Measurements from ENCODE around the gene TCIRG1.

TCIRG1 gene

DNA sequence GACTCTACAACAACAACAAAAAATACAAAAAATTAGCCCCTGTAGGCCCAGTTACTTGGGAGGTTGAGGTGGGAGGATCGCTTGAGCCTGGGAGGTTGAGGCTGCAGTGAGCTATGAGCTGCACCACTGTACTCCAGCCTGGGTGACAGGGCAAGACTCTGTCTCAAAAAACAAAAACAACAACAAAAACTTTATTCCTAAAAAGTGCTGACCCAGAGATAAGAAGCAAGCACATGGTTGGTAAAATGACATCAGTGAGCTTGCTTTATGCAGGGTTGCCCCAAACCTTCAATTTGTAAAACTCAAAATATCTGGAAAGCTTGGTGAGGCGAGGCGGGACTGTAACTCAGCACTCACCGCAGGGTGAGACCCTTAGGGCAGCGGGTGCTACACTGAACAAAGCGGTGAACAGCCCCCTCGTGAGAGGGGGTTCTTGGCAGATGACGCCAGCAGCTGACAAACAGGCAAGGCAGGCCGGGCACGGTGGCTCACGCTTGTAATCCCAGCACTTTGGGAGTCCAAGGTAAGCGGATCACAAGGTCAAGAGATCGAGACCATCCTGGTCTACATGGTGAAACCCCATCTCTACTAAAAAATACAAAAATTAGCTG, 3.5 kb upstream of the TCIRG1 start:
- DNase-seq: no peak
- Mint-ChIP-seq H3K36me3 (ENCODE audit: low read depth) (peaks cover 66% of the 10 kb centered on the region), H3K4me1 (ENCODE audit: low read depth) (peaks cover 26% of the 10 kb centered on the region), H3K4me3 (no peak overlapping the region), H3K27me3 (no peaks in the 10 kb centered on the region), H3K27ac (no peak overlapping the region), H3K9me3 (no peaks in the 10 kb centered on the region)

DNA sequence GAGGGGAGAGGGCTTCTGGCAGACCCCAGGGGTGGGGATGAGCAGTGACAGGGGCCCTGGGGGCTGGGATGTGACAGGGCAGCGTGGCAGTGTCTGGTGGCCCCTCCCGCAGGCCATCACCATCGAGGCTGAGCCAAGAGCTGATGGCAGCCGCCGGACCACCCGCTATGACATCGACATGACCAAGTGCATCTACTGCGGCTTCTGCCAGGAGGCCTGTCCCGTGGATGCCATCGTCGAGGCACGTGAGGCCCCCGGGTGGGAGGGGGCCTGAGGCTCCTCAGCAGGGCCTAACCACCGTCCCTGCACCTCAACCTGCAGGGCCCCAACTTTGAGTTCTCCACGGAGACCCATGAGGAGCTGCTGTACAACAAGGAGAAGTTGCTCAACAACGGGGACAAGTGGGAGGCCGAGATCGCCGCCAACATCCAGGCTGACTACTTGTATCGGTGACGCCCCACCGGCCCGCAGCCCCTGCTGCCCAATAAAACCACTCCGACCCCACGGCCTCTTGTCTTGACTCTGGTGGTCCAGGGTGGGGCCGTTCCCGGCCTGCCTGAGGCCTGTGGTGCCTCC, 2.6 kb upstream of the TCIRG1 start:
- H3K4me3 Mint-ChIP-seq: no peak overlapping the region
- no peaks in the 10 kb centered on the region for H3K9me3 Mint-ChIP-seq
- peaks cover 29% of the 10 kb centered on the region for H3K4me1 Mint-ChIP-seq (ENCODE audit: low read depth)
- H3K27me3 Mint-ChIP-seq: no peaks in the 10 kb centered on the region
- H3K27ac Mint-ChIP-seq: peak overlapping the region; percentile 82
- no peak for DNase-seq
- H3K36me3 Mint-ChIP-seq (ENCODE audit: low read depth): peaks cover 60% of the 10 kb centered on the region

DNA sequence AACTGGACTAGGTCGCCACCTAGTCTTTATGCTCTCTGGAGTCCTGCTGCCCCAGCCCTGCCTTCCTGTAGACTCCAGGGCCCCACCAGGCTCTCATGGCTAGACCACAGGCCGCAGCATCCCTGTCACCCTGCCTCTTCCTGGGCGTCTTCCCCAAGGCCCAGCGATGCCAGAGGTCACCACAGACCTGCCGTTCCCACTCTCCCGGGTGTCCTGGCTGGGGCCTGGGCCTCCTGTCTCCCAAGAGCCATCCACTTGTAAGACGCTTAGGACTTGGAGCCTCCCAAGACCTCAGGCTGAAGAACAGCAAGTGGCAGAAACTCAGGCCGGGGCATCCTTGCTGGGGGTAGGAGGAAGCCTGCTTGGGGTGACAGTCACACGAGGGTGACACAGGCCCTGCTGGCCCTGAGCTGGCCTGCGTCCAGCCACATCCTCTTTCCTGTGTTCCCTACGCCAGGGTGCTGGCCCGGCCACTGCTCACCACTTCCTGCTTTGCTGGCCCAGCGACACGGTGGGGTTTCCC, 2.0 kb upstream of the TCIRG1 start:
- H3K4me1 Mint-ChIP-seq (ENCODE audit: low read depth): peaks cover 29% of the 10 kb centered on the region
- no peaks in the 10 kb centered on the region for H3K27me3 Mint-ChIP-seq
- H3K36me3 Mint-ChIP-seq (ENCODE audit: low read depth): peaks cover 59% of the 10 kb centered on the region
- peak overlapping the region; percentile 82 for H3K27ac Mint-ChIP-seq
- no peaks in the 10 kb centered on the region for H3K9me3 Mint-ChIP-seq
- no peak for DNase-seq
- H3K4me3 Mint-ChIP-seq: no peak overlapping the region

DNA sequence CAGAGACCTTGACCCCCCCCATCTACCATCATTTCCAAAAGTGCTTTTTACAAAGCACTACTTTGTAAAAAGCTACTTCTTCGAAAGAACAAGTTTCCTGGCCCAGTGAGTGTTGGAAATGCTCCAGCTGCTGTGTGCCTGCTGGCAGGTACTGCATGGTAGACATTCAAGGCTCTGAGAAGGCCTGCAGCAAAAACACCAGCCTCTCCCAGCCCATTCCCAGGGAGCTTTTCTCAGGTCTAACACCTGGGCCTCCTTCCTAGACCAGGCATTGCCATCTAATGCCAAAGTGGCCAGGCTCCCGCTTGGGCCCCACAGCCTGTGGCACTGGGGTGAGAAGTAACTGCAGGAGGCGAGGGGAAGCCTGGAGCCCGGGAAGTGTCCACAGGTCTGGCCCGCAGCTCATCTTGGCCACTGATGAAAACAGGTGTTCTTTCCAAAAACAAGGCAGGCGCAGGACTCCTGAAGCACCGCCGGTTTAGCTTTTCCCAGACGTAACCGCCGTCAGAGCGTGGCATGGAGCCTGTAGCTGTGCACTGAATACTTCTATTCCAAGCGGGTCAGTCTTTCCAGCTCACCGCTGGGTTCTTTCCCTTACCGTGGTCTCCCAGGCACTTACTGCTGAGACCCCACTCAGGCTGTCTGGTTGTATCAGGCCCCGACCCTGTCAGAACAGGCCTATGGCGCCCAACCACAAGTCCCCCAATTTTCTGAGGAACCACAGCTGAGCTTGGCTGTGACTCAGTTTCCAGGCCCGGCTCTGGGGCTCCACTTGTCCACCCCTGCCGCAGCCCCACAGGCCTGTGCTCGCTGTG, 1.2 kb upstream of the TCIRG1 start:
- H3K4me3 Mint-ChIP-seq: peak overlapping the region; percentile 41
- H3K27me3 Mint-ChIP-seq: no peaks in the 10 kb centered on the region

DNA sequence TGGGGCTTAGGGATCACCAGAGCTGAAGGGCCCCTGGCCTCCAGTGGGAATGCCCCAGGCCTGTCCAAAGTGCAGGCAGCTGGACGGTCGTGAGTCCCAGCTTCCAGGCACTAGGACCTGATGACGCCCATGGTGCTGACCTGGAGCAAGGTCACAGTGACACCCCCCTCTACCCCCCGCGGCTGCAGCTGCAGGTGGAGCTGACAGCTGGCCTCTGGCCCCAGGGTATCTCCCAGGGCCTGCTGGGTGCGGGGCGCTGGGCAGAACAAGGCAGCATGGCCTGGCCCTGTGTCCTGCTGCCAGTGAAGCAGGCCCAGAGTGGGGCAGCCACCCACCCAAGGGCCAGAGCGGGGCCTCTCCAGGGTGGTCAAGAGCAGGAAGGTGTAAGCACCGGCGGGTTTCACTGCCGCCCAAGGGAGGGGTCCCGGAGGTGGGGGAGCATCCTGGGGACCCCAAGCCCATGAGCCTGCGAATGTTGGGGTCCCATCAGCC, 553 bp upstream of the TCIRG1 start:
- peak; percentile 44 for DNase-seq
- H3K9me3 Mint-ChIP-seq: no peaks in the 10 kb centered on the region
- no peaks in the 10 kb centered on the region for H3K27me3 Mint-ChIP-seq
- H3K4me3 Mint-ChIP-seq: peak overlapping the region; percentile 88
- H3K36me3 Mint-ChIP-seq (ENCODE audit: low read depth): peaks cover 52% of the 10 kb centered on the region
- H3K27ac Mint-ChIP-seq: peak overlapping the region; percentile 94
- H3K4me1 Mint-ChIP-seq (ENCODE audit: low read depth): peaks cover 30% of the 10 kb centered on the region

More for the DNA sequence above, 1.2 kb upstream of the TCIRG1 start:
- Mint-ChIP-seq H3K27ac (peak overlapping the region; percentile 82), H3K36me3 (ENCODE audit: low read depth) (peaks cover 57% of the 10 kb centered on the region), H3K4me1 (ENCODE audit: low read depth) (peaks cover 30% of the 10 kb centered on the region), H3K9me3 (no peaks in the 10 kb centered on the region)
- no peak for DNase-seq

DNA sequence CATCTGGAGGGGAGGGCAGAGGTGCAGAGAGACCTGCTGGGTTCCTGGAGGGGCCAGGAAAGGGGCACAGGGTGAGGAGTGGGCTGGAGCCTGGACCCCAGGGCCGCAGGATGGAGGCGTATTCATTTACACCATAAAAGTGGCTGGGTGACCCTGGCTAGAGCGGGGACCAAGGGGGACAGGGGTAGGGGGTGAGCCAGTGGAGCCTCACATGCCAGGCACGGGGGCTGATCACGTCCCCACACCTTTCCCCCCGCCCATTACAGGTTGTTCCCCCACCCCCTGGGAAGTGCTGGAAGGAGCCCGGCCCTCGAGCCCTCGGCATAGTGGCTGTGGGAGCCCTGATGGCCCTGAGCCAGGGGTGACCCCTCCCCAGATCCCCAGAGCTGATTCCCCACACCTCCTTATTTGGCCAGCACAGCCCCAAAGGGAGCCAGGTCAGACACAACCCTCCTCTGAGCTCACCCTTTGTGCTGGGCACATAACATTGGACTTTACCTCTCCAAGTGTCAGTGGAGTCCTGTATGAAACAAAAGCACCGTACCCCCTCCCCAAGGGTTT, 781 bp downstream of the TCIRG1 start:
- H3K4me1 Mint-ChIP-seq (ENCODE audit: low read depth): peaks cover 30% of the 10 kb centered on the region
- no peak for DNase-seq
- H3K27me3 Mint-ChIP-seq: no peaks in the 10 kb centered on the region
- H3K9me3 Mint-ChIP-seq: no peaks in the 10 kb centered on the region
- H3K4me3 Mint-ChIP-seq: peak overlapping the region; percentile 88
- H3K36me3 Mint-ChIP-seq (ENCODE audit: low read depth): peaks cover 46% of the 10 kb centered on the region
- peak overlapping the region; percentile 94 for H3K27ac Mint-ChIP-seq

DNA sequence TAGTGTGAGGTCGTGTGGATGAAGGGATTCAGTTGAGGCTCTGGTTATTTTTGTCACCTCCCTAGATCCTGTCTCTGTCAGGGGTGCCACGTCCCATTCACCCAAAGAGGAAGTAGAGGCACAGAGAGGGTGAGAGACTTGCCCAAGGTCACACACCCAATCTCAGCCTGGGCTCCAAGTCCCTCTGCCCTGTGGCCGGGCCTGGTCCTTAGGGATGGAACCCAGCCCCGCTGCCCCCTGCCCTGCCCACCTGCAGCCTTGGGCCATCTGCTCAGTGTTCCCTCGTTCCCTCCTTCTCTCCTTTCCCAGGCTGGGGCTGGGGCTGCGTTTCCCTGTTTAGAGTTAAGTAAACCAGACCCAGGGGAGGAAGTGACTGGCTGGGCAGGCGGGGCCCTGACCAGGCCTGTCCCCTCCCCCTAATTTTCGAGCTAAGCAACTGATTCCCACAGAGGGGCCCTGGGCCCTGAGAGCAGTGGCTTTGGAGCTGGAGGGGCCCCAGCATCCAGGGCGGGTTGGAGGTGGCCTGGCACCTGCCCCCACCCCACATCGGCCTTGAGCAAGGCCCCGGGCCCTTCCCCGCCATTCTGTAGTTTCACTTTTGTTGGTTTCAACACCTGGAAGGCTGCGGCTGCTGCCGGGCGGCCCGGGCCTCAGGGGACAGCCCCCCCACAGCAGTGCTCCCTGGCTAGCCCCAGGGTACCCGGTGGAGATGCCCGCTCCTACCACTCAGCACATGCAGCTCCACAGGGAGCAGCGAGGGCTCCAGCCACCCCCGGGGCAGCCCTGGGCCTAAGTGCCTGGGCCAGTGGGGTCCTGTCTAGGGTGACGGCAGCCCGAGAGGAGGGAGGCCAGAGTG, 1.5 kb downstream of the TCIRG1 start:
- Mint-ChIP-seq H3K4me1 (ENCODE audit: low read depth) (peaks cover 30% of the 10 kb centered on the region), H3K27ac (peak overlapping the region; percentile 94), H3K9me3 (no peaks in the 10 kb centered on the region), H3K36me3 (ENCODE audit: low read depth) (peaks cover 46% of the 10 kb centered on the region), H3K27me3 (no peaks in the 10 kb centered on the region), H3K4me3 (peak overlapping the region; percentile 88)
- DNase-seq: peak; percentile 67

DNA sequence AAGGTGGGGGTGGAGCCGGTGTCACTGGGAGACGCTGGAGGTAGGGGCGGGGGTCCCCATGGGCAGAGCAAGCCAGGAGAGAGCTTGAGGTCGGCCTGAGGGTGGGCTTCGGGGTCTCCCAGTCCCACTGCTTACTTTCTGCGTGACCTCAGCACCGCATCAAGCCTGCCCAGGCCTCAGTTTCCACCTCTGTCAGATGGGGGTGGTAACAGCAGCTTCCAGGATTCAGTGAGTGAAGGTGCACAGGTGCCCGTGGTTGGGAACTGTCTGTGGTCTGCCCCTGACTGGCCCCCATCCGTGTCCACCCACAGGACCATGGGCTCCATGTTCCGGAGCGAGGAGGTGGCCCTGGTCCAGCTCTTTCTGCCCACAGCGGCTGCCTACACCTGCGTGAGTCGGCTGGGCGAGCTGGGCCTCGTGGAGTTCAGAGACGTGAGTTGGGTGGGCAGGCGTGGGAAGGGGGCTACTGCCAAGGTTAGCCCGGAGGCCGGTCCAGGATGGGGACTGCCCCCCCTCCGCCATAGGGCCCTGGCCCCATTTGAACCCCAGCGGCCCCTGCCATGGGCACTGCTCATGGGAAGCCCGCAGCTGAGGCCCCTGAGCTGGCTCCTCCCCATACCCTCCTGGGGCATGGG, 2.2 kb downstream of the TCIRG1 start:
- Mint-ChIP-seq H3K4me3 (peak overlapping the region; percentile 88), H3K9me3 (no peaks in the 10 kb centered on the region), H3K36me3 (ENCODE audit: low read depth) (peaks cover 48% of the 10 kb centered on the region), H3K27me3 (no peaks in the 10 kb centered on the region), H3K27ac (peak overlapping the region; percentile 94), H3K4me1 (ENCODE audit: low read depth) (peaks cover 30% of the 10 kb centered on the region)
- no peak for DNase-seq

DNA sequence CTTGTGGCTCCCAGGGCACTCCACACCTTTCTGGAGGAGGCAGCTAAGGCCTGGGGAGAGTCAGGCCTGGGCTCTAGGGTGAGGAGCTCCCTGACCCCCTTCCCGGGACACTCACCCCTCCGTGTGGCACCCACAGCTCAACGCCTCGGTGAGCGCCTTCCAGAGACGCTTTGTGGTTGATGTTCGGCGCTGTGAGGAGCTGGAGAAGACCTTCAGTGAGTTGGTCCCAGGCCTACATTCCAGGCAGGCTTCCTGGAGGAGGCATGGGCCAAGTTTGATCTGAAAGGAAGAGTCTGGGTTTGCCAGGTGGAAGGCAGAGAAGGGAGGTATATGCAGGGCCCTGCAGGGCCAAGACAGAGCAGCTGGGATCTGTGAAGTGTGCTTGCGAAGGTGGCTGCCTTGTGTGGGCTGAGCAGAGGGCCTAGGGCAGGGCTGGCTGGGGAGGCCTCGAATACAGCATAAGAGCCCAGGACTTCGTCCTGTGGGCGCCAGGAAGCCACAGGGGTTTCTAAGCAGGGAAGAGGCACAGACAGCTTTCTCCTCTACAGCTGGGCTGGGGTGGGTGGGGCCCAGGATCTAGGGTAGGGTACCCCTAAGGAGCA, 2.9 kb downstream of the TCIRG1 start:
- peak overlapping the region; percentile 79 for H3K27ac Mint-ChIP-seq
- H3K4me3 Mint-ChIP-seq: peak overlapping the region; percentile 88
- H3K27me3 Mint-ChIP-seq: no peaks in the 10 kb centered on the region
- no peaks in the 10 kb centered on the region for H3K9me3 Mint-ChIP-seq
- DNase-seq: no peak
- H3K4me1 Mint-ChIP-seq (ENCODE audit: low read depth): peaks cover 29% of the 10 kb centered on the region
- peaks cover 48% of the 10 kb centered on the region for H3K36me3 Mint-ChIP-seq (ENCODE audit: low read depth)

DNA sequence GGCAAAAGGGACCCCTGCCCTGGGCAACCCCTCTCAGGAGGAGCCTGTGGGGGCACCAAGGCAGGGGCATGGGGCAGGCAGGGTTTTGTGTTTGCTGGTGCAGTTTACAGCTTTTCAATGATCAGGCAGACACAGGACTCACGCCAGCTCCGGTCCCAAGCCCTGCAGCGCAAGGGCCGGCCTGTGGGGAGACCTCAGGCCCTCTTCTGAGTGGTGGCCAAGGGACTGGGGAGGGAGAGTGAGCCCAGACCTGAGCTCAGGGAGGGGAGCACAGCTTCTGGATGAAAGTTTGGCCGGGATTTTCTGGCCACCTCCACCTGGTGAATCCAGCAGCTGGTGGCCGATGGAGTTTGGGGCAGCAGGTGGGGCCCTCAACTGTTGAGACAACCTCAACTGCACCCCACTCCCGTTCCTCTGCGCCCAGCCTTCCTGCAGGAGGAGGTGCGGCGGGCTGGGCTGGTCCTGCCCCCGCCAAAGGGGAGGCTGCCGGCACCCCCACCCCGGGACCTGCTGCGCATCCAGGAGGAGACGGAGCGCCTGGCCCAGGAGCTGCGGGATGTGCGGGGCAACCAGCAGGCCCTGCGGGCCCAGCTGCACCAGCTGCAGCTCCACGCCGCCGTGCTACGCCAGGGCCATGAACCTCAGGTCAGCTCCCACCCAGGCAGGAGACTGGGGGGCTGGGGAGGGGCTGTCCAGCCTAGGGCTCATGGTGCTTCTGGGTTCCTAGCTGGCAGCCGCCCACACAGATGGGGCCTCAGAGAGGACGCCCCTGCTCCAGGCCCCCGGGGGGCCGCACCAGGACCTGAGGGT, 3.6 kb downstream of the TCIRG1 start:
- peak overlapping the region; percentile 44 for H3K27ac Mint-ChIP-seq
- H3K9me3 Mint-ChIP-seq: no peaks in the 10 kb centered on the region

DNA sequence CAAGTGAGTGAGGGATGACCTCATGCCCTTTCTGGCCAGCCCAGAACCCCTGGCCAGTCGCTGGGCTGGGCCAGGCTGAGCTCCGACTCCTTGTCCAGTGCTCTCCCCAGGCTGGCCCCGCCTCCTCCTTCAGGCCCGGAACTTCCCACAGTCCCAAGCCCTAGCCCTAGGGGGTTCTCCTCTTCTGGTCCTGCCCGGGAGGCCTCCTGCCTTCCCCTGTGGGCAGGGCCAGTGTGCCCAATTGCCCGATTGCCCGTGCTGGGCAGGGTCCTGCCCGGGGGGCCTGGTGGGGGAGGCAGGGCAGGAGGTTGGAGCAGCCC, 4.2 kb downstream of the TCIRG1 start:
- no peak for DNase-seq

More for the DNA sequence above, 3.6 kb downstream of the TCIRG1 start:
- Mint-ChIP-seq H3K4me3 (no peak overlapping the region), H3K36me3 (ENCODE audit: low read depth) (peaks cover 48% of the 10 kb centered on the region), H3K4me1 (ENCODE audit: low read depth) (peaks cover 22% of the 10 kb centered on the region), H3K27me3 (no peaks in the 10 kb centered on the region)
- DNase-seq: no peak

DNA sequence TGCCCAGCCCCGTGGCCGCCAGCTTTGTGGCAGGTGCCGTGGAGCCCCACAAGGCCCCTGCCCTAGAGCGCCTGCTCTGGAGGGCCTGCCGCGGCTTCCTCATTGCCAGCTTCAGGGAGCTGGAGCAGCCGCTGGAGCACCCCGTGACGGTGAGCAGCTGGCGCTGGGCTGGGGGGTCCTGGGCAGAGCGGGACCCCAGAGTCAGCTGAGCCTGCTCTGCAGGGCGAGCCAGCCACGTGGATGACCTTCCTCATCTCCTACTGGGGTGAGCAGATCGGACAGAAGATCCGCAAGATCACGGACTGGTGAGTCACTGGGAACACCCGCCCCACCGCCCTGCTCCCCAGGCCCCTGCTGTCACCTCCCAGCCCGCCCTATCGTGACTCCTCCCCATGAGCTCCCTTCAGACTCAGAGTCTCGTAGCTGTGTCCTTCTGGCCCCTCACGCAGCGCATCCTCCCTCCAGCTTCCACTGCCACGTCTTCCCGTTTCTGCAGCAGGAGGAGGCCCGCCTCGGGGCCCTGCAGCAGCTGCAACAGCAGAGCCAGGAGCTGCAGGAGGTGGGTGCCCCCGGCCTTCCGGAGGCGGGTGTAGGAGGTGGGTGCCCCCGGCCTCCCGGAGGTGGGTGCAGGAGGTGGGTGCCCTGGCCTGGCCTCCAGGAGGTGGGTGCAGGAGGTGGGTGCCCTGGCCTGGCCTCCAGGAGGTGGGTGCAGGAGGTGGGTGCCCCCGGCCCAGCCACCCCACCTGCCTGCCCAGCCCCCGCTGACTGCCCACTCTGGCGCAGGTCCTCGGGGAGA, 4.7 kb downstream of the TCIRG1 start:
- Mint-ChIP-seq H3K27ac (no peak overlapping the region), H3K9me3 (no peaks in the 10 kb centered on the region), H3K27me3 (no peaks in the 10 kb centered on the region), H3K4me1 (ENCODE audit: low read depth) (peaks cover 16% of the 10 kb centered on the region), H3K36me3 (ENCODE audit: low read depth) (peaks cover 57% of the 10 kb centered on the region), H3K4me3 (no peak overlapping the region)
- no peak for DNase-seq

More for the DNA sequence above, 4.2 kb downstream of the TCIRG1 start:
- Mint-ChIP-seq H3K27me3 (no peaks in the 10 kb centered on the region), H3K4me1 (ENCODE audit: low read depth) (peaks cover 18% of the 10 kb centered on the region), H3K9me3 (no peaks in the 10 kb centered on the region), H3K36me3 (ENCODE audit: low read depth) (peaks cover 52% of the 10 kb centered on the region), H3K27ac (no peak overlapping the region), H3K4me3 (no peak overlapping the region)
